Psoas muscle (tissue), 8 donors: ENCODE measurements around the gene PALB2. TPM values are rescaled to one million over a fixed set of nuclear protein-coding genes. Genes with fewer than 3 reads are reported as not detected.
A peak's percentile ranks its signal among the peaks of the same experiment; 100 is the strongest.

ENCODE experiments used
- ATAC-seq, 4 donors: fragments of 200-7000 bp; cut with Tn5 transposase; one replicate each; pipeline ENCODE4 v1.9.1; 2020; ENCODE audit warnings: moderate library complexity in 3 of 4, mild to moderate bottlenecking in 2 of 4
- DNase-seq, 2 donors: peaks; one replicate each; pipeline ENCODE4 v3.0.0-alpha.2; 2020
- H3K27ac ChIP-seq: fragments of 200-600 bp; one replicate; pipeline ENCODE4 v1.8.0; 2022
- H3K27me3 ChIP-seq, 3 donors: fragments of 200-600 bp in 1 of 3; one replicate each; pipeline versions ENCODE4 v1.6.1 to v1.8.0; 2013 to 2022; ENCODE audit warnings: low read length in 2 of 3, mild to moderate bottlenecking in 2 of 3, moderate library complexity in 1 of 3; ENCODE audit not compliant: insufficient read depth in 3 of 3
- H3K36me3 ChIP-seq, 2 donors: fragments of 200-600 bp in 1 of 2; one replicate each; pipeline versions ENCODE4 v1.6.1 to v1.8.0; 2013 to 2022; ENCODE audit warnings: low read depth in 1 of 2, mild to moderate bottlenecking in 1 of 2, moderate library complexity in 1 of 2; ENCODE audit not compliant: insufficient read depth in 1 of 2
- H3K4me1 ChIP-seq: fragments of 200-600 bp; one replicate; pipeline ENCODE4 v1.8.0; 2022
- H3K4me3 ChIP-seq: fragments of 200-600 bp; one replicate; pipeline ENCODE4 v1.8.0; 2022; ENCODE audit warnings: mild to moderate bottlenecking
- H3K9me3 ChIP-seq: fragments of 200-600 bp; one replicate; pipeline ENCODE4 v1.8.0; 2022
- WGBS, 3 donors: extraction: QIAGEN DNeasy Blood & Tissue Kit; methylation state at CpG; one replicate each; pipeline versions ENCODE4 v1.1.6 to v1.1.7; 2013; 5-methylcytosine and 5-hydroxymethylcytosine counted together
- intact Hi-C, 2 donors: fragments of 100-400 bp; cut with DNase I; formaldehyde crosslinking; loops; one replicate each; pipeline versions ENCODE4 v1.11.0 to v1.14.2; 2022
- polyA plus RNA-seq, 3 donors: library from polyadenylated mRNA; stranded (reverse); fragments of 200-250 nt; gene quantifications; one replicate each; pipeline ENCODE4 v1.2.3, GENCODE V29; 2013
- total RNA-seq, 4 donors: library from RNA; stranded (reverse); fragmentation: NEBNext Ultra II Directional in 2 of 4; extraction: Animal tissue kit (Norgen Biotek cat#: 25700) in 2 of 4; gene quantifications; one replicate each; pipeline versions ENCODE4 v1.2.1 to v1.2.4, GENCODE V29; 2021 to 2023
- TF ChIP-seq, protein P1 (sequence below): fragments of 200-600 bp; IDR thresholded peaks from one replicate; pipeline ENCODE4 v1.8.0; 2022; ENCODE audit warnings: antibody characterized with exemption
- donor health status: healthy with polysubstance abuse.
- donor health status: DM: no; HTN: no; CAD: no; lungs with moderate emphysema.
- donor health status: Bipolar disorder and iron deficiency.
- donor health status: healthy.
- donor health status: DM: yes; HTN: yes; CAD: no.
- donor health status: DM: no; HTN: no; CAD: no.
- donor health status: DM: no; HTN: no; CAD: no.
- donor health status: DM: yes; HTN: yes; CAD: no.

Gene PALB2
- total and polyA plus RNA-seq, 7 donors: 4.3 to 10.6 (median 6.2) TPM

DNA sequence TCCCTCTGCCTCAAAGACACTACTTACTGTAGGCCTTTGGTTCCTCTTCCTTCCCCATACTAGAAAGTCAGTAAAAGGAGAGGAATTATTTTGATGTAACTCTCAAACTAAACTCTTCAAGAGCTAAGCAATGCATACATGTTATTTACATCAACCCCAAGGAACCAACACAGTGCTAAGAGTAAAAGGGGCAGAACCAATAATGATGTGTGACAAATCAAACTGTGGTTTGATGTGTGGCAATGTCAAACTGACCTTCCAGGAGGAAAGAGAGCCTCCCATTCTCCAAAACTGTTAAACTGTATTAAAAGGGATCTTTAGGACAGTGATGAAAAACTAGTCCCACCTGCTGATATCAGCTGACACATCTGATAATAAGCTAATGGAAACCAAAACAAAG is 60.7 kb downstream of the PALB2 start:
- Histone ChIP-seq H3K4me1 (no peaks in the 10 kb centered on the region), H3K9me3 (no peaks in the 10 kb centered on the region), H3K36me3 (peaks cover 5 to 86% of the 10 kb centered on the region in 2 donors), H3K4me3 (no peak overlapping the region), H3K27ac (no peak overlapping the region), H3K27me3 (no peaks in the 10 kb centered on the region)
- TF ChIP-seq, protein P1, sequence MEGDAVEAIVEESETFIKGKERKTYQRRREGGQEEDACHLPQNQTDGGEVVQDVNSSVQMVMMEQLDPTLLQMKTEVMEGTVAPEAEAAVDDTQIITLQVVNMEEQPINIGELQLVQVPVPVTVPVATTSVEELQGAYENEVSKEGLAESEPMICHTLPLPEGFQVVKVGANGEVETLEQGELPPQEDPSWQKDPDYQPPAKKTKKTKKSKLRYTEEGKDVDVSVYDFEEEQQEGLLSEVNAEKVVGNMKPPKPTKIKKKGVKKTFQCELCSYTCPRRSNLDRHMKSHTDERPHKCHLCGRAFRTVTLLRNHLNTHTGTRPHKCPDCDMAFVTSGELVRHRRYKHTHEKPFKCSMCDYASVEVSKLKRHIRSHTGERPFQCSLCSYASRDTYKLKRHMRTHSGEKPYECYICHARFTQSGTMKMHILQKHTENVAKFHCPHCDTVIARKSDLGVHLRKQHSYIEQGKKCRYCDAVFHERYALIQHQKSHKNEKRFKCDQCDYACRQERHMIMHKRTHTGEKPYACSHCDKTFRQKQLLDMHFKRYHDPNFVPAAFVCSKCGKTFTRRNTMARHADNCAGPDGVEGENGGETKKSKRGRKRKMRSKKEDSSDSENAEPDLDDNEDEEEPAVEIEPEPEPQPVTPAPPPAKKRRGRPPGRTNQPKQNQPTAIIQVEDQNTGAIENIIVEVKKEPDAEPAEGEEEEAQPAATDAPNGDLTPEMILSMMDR: no peak
- ATAC-seq (no peak), DNase-seq (no peak)
- intact Hi-C loops: no loop called here

DNA sequence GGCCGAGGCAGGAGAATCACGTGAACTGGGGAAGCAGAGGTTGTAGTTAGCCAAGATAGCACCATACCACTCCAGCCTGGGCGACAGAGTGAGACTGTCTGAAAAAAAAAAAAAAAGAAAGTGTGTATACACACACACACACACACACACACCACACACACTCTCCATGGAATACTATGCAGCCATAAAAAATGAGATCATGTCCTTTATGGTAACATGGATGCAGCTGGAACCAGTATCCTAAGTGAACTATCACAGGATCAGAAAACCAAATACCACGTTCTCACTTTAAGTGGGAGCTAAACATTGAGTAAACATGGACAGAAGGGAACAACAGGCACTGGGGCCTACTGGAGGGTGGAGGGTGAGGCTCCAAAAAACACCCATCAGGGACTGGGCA is 61.7 kb downstream of the PALB2 start:
- Histone ChIP-seq H3K4me1 (no peaks in the 10 kb centered on the region), H3K27me3 (no peaks in the 10 kb centered on the region), H3K4me3 (no peak overlapping the region), H3K9me3 (no peaks in the 10 kb centered on the region), H3K27ac (no peak overlapping the region), H3K36me3 (peaks cover 6 to 86% of the 10 kb centered on the region in 2 donors)
- TF ChIP-seq, protein P1: no peak
- WGBS, 3 donors: 86 to 100% (median 86%) methylated on average over 4 of the region's 4 CpGs
- ATAC-seq: peak in 1 of 4 donors; percentile 21
- intact Hi-C loops: no loop called here
- DNase-seq: no peak

DNA sequence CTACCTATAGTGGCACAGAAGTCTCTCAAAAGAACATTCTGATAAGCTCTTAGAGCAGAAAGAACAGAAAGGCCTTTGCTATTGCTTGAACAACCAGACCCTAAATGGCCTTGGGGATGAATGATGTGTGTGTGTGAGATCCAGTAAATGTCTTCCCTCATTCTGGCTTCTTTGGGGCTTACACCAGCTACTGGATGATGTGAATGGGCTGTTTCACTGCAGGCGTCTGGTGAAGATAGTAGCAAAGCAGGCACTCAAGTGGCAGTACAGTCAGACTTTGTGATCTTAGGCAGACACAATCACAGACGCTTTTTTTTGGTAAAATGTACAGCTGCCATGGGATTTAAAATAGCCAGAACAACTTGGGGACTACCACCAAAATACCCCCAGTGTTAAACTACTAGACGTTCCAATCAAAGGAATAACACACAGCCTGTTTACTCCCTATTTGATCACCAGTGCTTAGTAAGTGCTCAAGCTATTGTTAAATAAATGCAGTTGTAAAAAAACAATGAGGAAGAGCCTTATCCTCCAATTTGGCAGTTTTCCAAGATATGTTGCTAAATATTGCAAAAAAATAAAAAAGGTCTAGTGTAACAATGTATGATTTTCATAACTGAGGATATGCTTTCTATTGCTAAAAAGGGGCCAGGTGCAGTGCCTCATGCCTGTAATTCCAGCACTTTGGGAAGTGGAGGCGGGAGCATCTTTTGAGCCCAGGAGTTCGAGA is 62.8 kb downstream of the PALB2 start:
- no peak for DNase-seq
- H3K4me1 ChIP-seq: peaks cover 8% of the 10 kb centered on the region
- WGBS, 3 donors: 65 to 66% (median 66%) methylated on average over 5 of the region's 5 CpGs
- H3K36me3 ChIP-seq: peaks cover 8 to 89% of the 10 kb centered on the region in 2 donors
- H3K27me3 ChIP-seq: no peaks in the 10 kb centered on the region
- TF ChIP-seq, protein P1: no peak
- ATAC-seq: no peak
- H3K9me3 ChIP-seq: no peaks in the 10 kb centered on the region
- H3K4me3 ChIP-seq: no peak overlapping the region
- H3K27ac ChIP-seq: no peak overlapping the region
- intact Hi-C loops: no loop called here

DNA sequence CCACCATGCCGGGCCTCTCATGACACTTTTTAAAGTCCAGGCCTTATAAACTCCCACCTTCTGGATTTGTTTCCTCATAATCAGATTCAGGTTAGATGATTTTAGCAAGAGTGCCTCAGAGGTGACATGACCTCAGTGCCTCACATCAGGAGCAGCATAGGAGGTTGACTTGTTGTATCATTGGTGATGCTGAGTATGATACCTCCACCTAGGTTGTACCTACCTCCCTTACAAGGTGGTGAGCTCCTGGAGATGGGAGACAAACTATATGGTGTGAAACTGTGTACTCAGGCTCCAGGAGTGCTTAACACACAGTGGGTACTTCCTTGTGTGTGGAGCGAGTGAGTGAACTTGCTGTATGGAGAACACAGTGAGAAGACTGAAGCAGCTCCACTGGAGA is 63.6 kb downstream of the PALB2 start:
- ATAC-seq: no peak
- H3K4me1 ChIP-seq: peaks cover 15% of the 10 kb centered on the region

More for the DNA sequence above, 63.6 kb downstream of the PALB2 start:
- Histone ChIP-seq H3K27me3 (no peaks in the 10 kb centered on the region), H3K4me3 (no peak overlapping the region), H3K9me3 (no peaks in the 10 kb centered on the region), H3K36me3 (peaks cover 8 to 97% of the 10 kb centered on the region in 2 donors), H3K27ac (no peak overlapping the region)
- intact Hi-C loops: no loop called here
- TF ChIP-seq, protein P1: no peak
- WGBS, 3 donors: 84 to 89% (median 85%) methylated on average over 2 of the region's 2 CpGs
- DNase-seq: no peak
